H1 (cell line): ENCODE measurements around the gene KCNK2. TPM values are rescaled to one million over a fixed set of nuclear protein-coding genes. Genes with fewer than 3 reads are reported as not detected.

Source experiments
- CTCF ChIA-PET: fragments of 300-600 bp; sonication (Branson Sonifier 250); formaldehyde crosslinking; loops from one replicate; lab custom pipeline; 2021; ENCODE audit not compliant: partially characterized antibody; lab: Charles Lee
- POLR2A ChIA-PET: fragments of 300-600 bp; sonication (Branson Sonifier 250); formaldehyde crosslinking; loops from one replicate; lab custom pipeline; 2021; ENCODE audit warnings: inconsistent platforms; ENCODE audit not compliant: partially characterized antibody; lab: Charles Lee
- DNase-seq, 2 experiments: peaks; one replicate each; pipeline versions ENCODE4 v3.0.0 to v3.0.0-alpha.2; 2010 to 2022; ENCODE audit warnings: low spot score in 2 of 2, low read depth in 1 of 2, mixed read lengths in 1 of 2
- FAIRE-seq: peaks from 2 replicates; lab custom pipeline; 2011; peaks lifted over from hg19 to GRCh38; lab: Jason Lieb, UNC
- H2AFZ ChIP-seq: 2 replicates; pipeline ENCODE4 v1.8.1; 2012; ENCODE audit warnings: low read length, inconsistent platforms
- H2AK5ac ChIP-seq: 2 replicates; pipeline ENCODE4 v1.6.1; 2013; ENCODE audit warnings: low read depth, low read length
- H2BK120ac ChIP-seq: replicated peaks from 2 replicates; pipeline ENCODE3; 2013; ENCODE audit warnings: low read depth, low read length, inconsistent platforms
- H2BK12ac ChIP-seq: 2 replicates; pipeline ENCODE4 v1.6.1; 2013; ENCODE audit warnings: low read depth, low read length
- H2BK15ac ChIP-seq: 2 replicates; pipeline ENCODE4 v1.6.1; 2013; ENCODE audit warnings: low read length
- H2BK20ac ChIP-seq: 2 replicates; pipeline ENCODE4 v1.6.1; 2013; ENCODE audit warnings: low read length
- H2BK5ac ChIP-seq: 2 replicates; pipeline ENCODE4 v1.6.1; 2013; ENCODE audit warnings: low read depth, low read length
- H3K14ac ChIP-seq: 2 replicates; pipeline ENCODE4 v1.6.1; 2013; ENCODE audit warnings: inconsistent platforms; ENCODE audit not compliant: insufficient read length
- H3K18ac ChIP-seq: 2 replicates; pipeline ENCODE4 v1.6.1; 2013; ENCODE audit warnings: low read length; ENCODE audit errors: extremely low read depth
- H3K23ac ChIP-seq: 2 replicates; pipeline ENCODE4 v1.6.1; 2013; ENCODE audit warnings: inconsistent platforms; ENCODE audit not compliant: insufficient read length
- H3K23me2 ChIP-seq: 2 replicates; pipeline ENCODE4 v1.6.1; 2013; ENCODE audit warnings: low read depth, low read length
- H3K27ac ChIP-seq: 2 replicates; pipeline ENCODE4 v1.6.1; 2011; ENCODE audit warnings: low read depth, low read length, inconsistent platforms
- H3K27me3 ChIP-seq, 4 experiments: replicated peaks in 1 of 4; 1 replicate in 1 of 4; 2 replicates in 3 of 4; pipeline versions ENCODE4 v1.6.1 to v1.8.1; 2011 to 2013; ENCODE audit warnings: low read length in 3 of 4, mild to moderate bottlenecking in 3 of 4, inconsistent platforms in 2 of 4, mixed read lengths in 2 of 4, moderate library complexity in 1 of 4; ENCODE audit not compliant: control insufficient read depth in 3 of 4, insufficient read depth in 3 of 4; ENCODE audit errors: extremely low read depth in 1 of 4
- H3K36me3 ChIP-seq, 4 experiments: 2 replicates each; pipeline versions ENCODE4 v1.6.1 to v1.8.1; 2011 to 2013; ENCODE audit warnings: mild to moderate bottlenecking in 4 of 4, low read length in 3 of 4, moderate library complexity in 2 of 4, control low read depth in 1 of 4, inconsistent platforms in 1 of 4; ENCODE audit not compliant: insufficient read depth in 4 of 4, control insufficient read depth in 2 of 4
- H3K4ac ChIP-seq: replicated peaks from 2 replicates; pipeline ENCODE3; 2013; ENCODE audit warnings: low read length, low read depth, mixed read lengths, inconsistent platforms; ENCODE audit not compliant: insufficient read length
- H3K4me1 ChIP-seq, 4 experiments: replicated peaks in 1 of 4; 1 replicate in 1 of 4; 2 replicates in 3 of 4; pipeline versions ENCODE4 v1.6.1 to v1.8.1; 2011 to 2013; ENCODE audit warnings: low read length in 3 of 4, inconsistent platforms in 2 of 4, mixed read lengths in 1 of 4; ENCODE audit not compliant: insufficient read depth in 4 of 4, control insufficient read depth in 3 of 4
- H3K4me2 ChIP-seq, 2 experiments: 2 replicates each; pipeline versions ENCODE4 v1.6.1 to v1.8.1; 2011 to 2013; ENCODE audit warnings: low read depth in 2 of 2, low read length in 2 of 2, control low read depth in 1 of 2, inconsistent platforms in 1 of 2, mild to moderate bottlenecking in 1 of 2; ENCODE audit not compliant: insufficient read depth in 1 of 2
- H3K4me3 ChIP-seq, 4 experiments: fragments of 200-600, 300-600 bp in 1 of 4; sonication (generic), shearing (Covaris generic), sonication (Bioruptor Twin) in 1 of 4; 2 replicates each; pipeline versions ENCODE4 v1.5.1 to v1.8.1; 2011 to 2016; ENCODE audit warnings: low read length in 4 of 4, low read depth in 3 of 4, control low read depth in 2 of 4, inconsistent platforms in 2 of 4, mild to moderate bottlenecking in 2 of 4, mixed read lengths in 1 of 4, moderate library complexity in 1 of 4; ENCODE audit not compliant: insufficient read depth in 2 of 4; ENCODE audit errors: extremely low read depth in 1 of 4
- H3K56ac ChIP-seq: replicated peaks from 2 replicates; pipeline ENCODE3; 2013; ENCODE audit warnings: low read depth, mild to moderate bottlenecking, mixed read lengths, low read length, inconsistent platforms; ENCODE audit not compliant: insufficient read length
- H3K79me1 ChIP-seq: 2 replicates; pipeline ENCODE4 v1.6.1; 2013; ENCODE audit warnings: low read depth, low read length, control low read depth
- H3K79me2 ChIP-seq, 2 experiments: 2 replicates each; pipeline versions ENCODE4 v1.6.1 to v1.8.1; 2012 to 2013; ENCODE audit warnings: low read length in 2 of 2, mild to moderate bottlenecking in 2 of 2, inconsistent platforms in 1 of 2; ENCODE audit not compliant: insufficient read depth in 2 of 2, control insufficient read depth in 1 of 2
- H3K9ac ChIP-seq, 4 experiments: replicated peaks in 1 of 4; 1 replicate in 1 of 4; 2 replicates in 3 of 4; pipeline versions ENCODE4 v1.6.1 to v1.8.1; 2011 to 2013; ENCODE audit warnings: low read depth in 3 of 4, low read length in 3 of 4, control low read depth in 2 of 4, mild to moderate bottlenecking in 2 of 4, moderate library complexity in 2 of 4, inconsistent platforms in 1 of 4; ENCODE audit errors: extremely low read depth in 1 of 4
- H3K9me3 ChIP-seq, 2 experiments: 2 replicates each; pipeline versions ENCODE4 v1.6.1 to v1.8.1; 2012 to 2013; ENCODE audit warnings: mild to moderate bottlenecking in 2 of 2, moderate library complexity in 2 of 2, control low read depth in 1 of 2, inconsistent platforms in 1 of 2, low read depth in 1 of 2, low read length in 1 of 2, mixed read lengths in 1 of 2; ENCODE audit not compliant: insufficient read depth in 2 of 2
- H4K20me1 ChIP-seq, 2 experiments: replicated peaks in 1 of 2; 2 replicates each; pipeline versions ENCODE3 to v1.8.1; 2011 to 2013; ENCODE audit warnings: inconsistent platforms in 2 of 2, low read length in 2 of 2, mild to moderate bottlenecking in 1 of 2; ENCODE audit not compliant: insufficient read depth in 2 of 2, control insufficient read depth in 1 of 2
- H4K5ac ChIP-seq: 2 replicates; pipeline ENCODE4 v1.6.1; 2013; ENCODE audit warnings: low read length, low read depth, mixed read lengths, inconsistent platforms; ENCODE audit not compliant: insufficient read length
- H4K8ac ChIP-seq: 2 replicates; pipeline ENCODE4 v1.8.0; 2013; ENCODE audit warnings: mild to moderate bottlenecking, moderate library complexity, low read length, inconsistent platforms; ENCODE audit not compliant: insufficient read depth; ENCODE audit errors: extremely low read depth
- H4K91ac ChIP-seq: replicated peaks from 2 replicates; pipeline ENCODE3; 2013; ENCODE audit warnings: low read length, mixed read lengths, inconsistent platforms; ENCODE audit not compliant: insufficient read length
- BACH1 ChIP-seq: IDR thresholded peaks from 2 replicates; pipeline ENCODE4 v1.6.1; 2012; ENCODE audit warnings: low read length, improper control_type of control experiment
- BCL11A ChIP-seq, 2 experiments: IDR thresholded peaks; one replicate each; pipeline ENCODE4 v1.6.1; 2011; ENCODE audit warnings: low read depth in 2 of 2, low read length in 2 of 2, mild to moderate bottlenecking in 2 of 2
- CBX5 ChIP-seq: fragments of 300-800, 300-1000 bp; sonication (generic); IDR thresholded peaks from 2 replicates; pipeline ENCODE4 v1.7.1; 2016; ENCODE audit warnings: antibody characterized with exemption, low read length, low read depth
- CTBP2 ChIP-seq: IDR thresholded peaks from 2 replicates; pipeline ENCODE4 v1.7.0; 2011; ENCODE audit warnings: borderline replicate concordance, mild to moderate bottlenecking, moderate library complexity, mixed read lengths, low read length; ENCODE audit not compliant: insufficient read depth, insufficient read length
- HDAC6 ChIP-seq: IDR thresholded peaks from one replicate; pipeline ENCODE4 v1.7.1; 2012; ENCODE audit warnings: low read depth, mild to moderate bottlenecking, inconsistent platforms, low read length, moderate library complexity
- NRF1 ChIP-seq: IDR thresholded peaks from 2 replicates; pipeline ENCODE4 v1.6.1; 2011; ENCODE audit warnings: mild to moderate bottlenecking, low read depth, low read length, improper control_type of control experiment
- PHF8 ChIP-seq: fragments of 200-600 bp; sonication (generic); conservative IDR thresholded peaks from 2 replicates; pipeline ENCODE4 v1.7.1; 2012; ENCODE audit warnings: low read depth, mild to moderate bottlenecking, inconsistent platforms, low read length, moderate library complexity
- POLR2A ChIP-seq, 2 experiments: IDR thresholded peaks; 1 replicate in 1 of 2; 2 replicates in 1 of 2; pipeline ENCODE4 v1.6.1; 2011; ENCODE audit warnings: low read depth in 2 of 2, low read length in 2 of 2, mild to moderate bottlenecking in 2 of 2; ENCODE audit errors: control extremely low read depth in 1 of 2
- RAD21 ChIP-seq, 2 experiments: IDR thresholded peaks in 1 of 2; conservative IDR thresholded peaks in 1 of 2; 2 replicates each; pipeline ENCODE4 v1.6.1; 2011; ENCODE audit warnings: low read depth in 2 of 2, low read length in 2 of 2, improper control_type of control experiment in 1 of 2, inconsistent platforms in 1 of 2, mild to moderate bottlenecking in 1 of 2, moderate library complexity in 1 of 2
- SP1 ChIP-seq: IDR thresholded peaks from 2 replicates; pipeline ENCODE4 v1.6.1; 2011; ENCODE audit warnings: low read depth, low read length
- SUZ12 ChIP-seq: fragments of 200-600 bp; sonication (generic); IDR thresholded peaks from 2 replicates; pipeline ENCODE4 v1.6.1; 2012; ENCODE audit warnings: mild to moderate bottlenecking, inconsistent platforms, low read length, moderate library complexity, mixed read lengths
- TAF7 ChIP-seq: optimal IDR thresholded peaks from 2 replicates; pipeline ENCODE3; 2011; ENCODE audit warnings: low read depth, mild to moderate bottlenecking, inconsistent platforms, low read length, moderate library complexity, borderline replicate concordance
- TBP ChIP-seq: IDR thresholded peaks from 2 replicates; pipeline ENCODE4 v1.6.1; 2011; ENCODE audit warnings: low read depth, low read length, improper control_type of control experiment
- WGBS, 2 experiments: shearing (Covaris generic) in 1 of 2; methylation state at CpG; one replicate each; pipeline versions ENCODE4 v1.1.6 to v1.1.7; 2013 to 2015; ENCODE audit warnings: low lambda C conversion rate in 2 of 2, mixed read lengths in 2 of 2, inconsistent platforms in 1 of 2, low coverage in 1 of 2, missing lambda C conversion rate in 1 of 2; ENCODE audit not compliant: insufficient replicate concordance in 2 of 2, insufficient coverage in 1 of 2, insufficient read length in 1 of 2; ENCODE audit errors: extremely low coverage in 1 of 2, missing lambda C conversion rate in 1 of 2; 5-methylcytosine and 5-hydroxymethylcytosine counted together
- polyA plus RNA-seq, 7 experiments: library from polyadenylated mRNA; depleted of rRNA in 3 of 7; stranded (reverse) in 5 of 7; unstranded in 2 of 7; fragments of >200 nt in 5 of 7; fragments of 200-250 nt in 2 of 7; gene quantifications; 1 replicate in 5 of 7; 2 replicates in 1 of 7; 4 replicates in 1 of 7; pipeline versions ENCODE4 v1.2.1 to v1.2.3, GENCODE V29; 2011 to 2013; ENCODE audit warnings: missing spikeins in 2 of 7, mixed read lengths in 2 of 7
- total RNA-seq: library from RNA; stranded (reverse); fragmentation: NEBNext Ultra II Directional; extraction: Animal tissue kit (Norgen Biotek cat#: 25700); gene quantifications from 2 replicates; pipeline ENCODE4 v1.2.1, GENCODE V29; 2021

KCNK2 gene
- total and polyA plus RNA-seq, 2 of the 8 experiments (the other 6 are each of a cell fraction or from before 2014, with no cell fraction given) = 0.59 to 1.2 TPM

DNA sequence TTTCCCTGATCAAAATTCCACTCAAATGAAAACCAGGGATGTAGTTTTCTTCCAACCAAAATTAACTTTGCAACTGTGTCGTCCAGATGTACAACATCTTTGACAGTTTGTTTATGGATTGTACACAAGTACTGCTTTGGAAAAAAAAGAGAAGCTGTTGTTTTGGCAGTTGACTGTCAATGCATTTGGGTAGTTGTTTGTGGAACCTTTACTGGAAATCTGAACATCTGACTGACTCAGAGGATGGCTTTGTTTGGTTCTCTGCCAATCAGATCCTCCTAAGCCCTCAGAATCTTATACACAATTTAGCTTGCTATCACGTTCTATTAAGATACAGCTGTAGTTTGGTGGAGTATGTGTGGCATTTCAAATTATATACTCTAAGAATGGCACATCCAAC, 195.0 kb downstream of the KCNK2 start:
- Histone ChIP-seq H4K91ac (no peak overlapping the region), H3K9ac (no peak overlapping the region), H3K9me3 (no peaks in the 10 kb centered on the region), H3K56ac (no peak overlapping the region), H2BK12ac (no peak overlapping the region), H4K8ac (no peak overlapping the region), H3K4me3 (no peak overlapping the region), H3K23me2 (no peaks in the 10 kb centered on the region), H3K4me1 (peaks cover 0 to 3% (median under 1%) of the 10 kb centered on the region in 4 experiments; a peak in 2 of 7 replicates), H3K14ac (no peak overlapping the region), H4K20me1 (no peaks in the 10 kb centered on the region), H3K4me2 (no peak overlapping the region), H4K5ac (no peak overlapping the region), H3K23ac (no peak overlapping the region), H3K27me3 (no peaks in the 10 kb centered on the region), H3K36me3 (no peaks in the 10 kb centered on the region), H3K18ac (no peak overlapping the region), H2AFZ (no peak overlapping the region), H3K4ac (no peak overlapping the region)
- POLR2A ChIA-PET = no interaction called here
- no peak for FAIRE-seq
- CTCF ChIA-PET = no interaction called here
- 95% methylated on average over 2 of the region's 2 CpGs; no CpG with 5 or more reads in 1 of the 2 experiments for WGBS, 2 experiments
- no peak for DNase-seq
- no peak for TF ChIP-seq NRF1
- TF ChIP-seq SP1 = no peak
- no peak for TF ChIP-seq BCL11A (IDR thresholded peaks at IDR 0.05; ENCODE audit: low read depth in 2 of 2, low read length in 2 of 2)
- TF ChIP-seq PHF8 = no peak
- TF ChIP-seq SUZ12 = no peak
- no peak for TF ChIP-seq CBX5
- no peak for TF ChIP-seq CTBP2
- TF ChIP-seq HDAC6 = no peak
- TF ChIP-seq RAD21 (IDR thresholded peaks at IDR 0.05 in 1 of 2, conservative IDR thresholded peaks at IDR 0.05 in 1 of 2; ENCODE audit: low read depth in 2 of 2, low read length in 2 of 2) = no peak
- TF ChIP-seq BACH1 = no peak
- no peak for TF ChIP-seq TAF7
- no peak for TF ChIP-seq TBP
- TF ChIP-seq POLR2A (IDR thresholded peaks at IDR 0.05; ENCODE audit: control extremely low read depth in 1 of 2, low read depth in 2 of 2, low read length in 2 of 2) = no peak
- TF ChIP-seq, all 59 proteins: peak for 0
- Histone ChIP-seq H2BK5ac (no peak overlapping the region), H2BK120ac (no peak overlapping the region), H2BK20ac (no peak overlapping the region), H3K27ac (no peak overlapping the region), H2AK5ac (no peak overlapping the region), H2BK15ac (no peak overlapping the region), H3K79me1 (no peaks in the 10 kb centered on the region), H3K79me2 (no peaks in the 10 kb centered on the region)
